DMS153 treated with DMSO at 0.1 percent for 48 hours (cell line): ENCODE measurements around the gene ULK4.
"Not testable (repeated sequence)": the region's sequence is repeated elsewhere in the genome, so short reads cannot be mapped to it uniquely, and the experiment has no call there.

Experiments used
- DNase-seq: peaks from one replicate; lab custom pipeline; 2025; ENCODE audit not compliant: unreplicated experiment; lab: John Stamatoyannopoulos, UW

Gene ULK4

DNA sequence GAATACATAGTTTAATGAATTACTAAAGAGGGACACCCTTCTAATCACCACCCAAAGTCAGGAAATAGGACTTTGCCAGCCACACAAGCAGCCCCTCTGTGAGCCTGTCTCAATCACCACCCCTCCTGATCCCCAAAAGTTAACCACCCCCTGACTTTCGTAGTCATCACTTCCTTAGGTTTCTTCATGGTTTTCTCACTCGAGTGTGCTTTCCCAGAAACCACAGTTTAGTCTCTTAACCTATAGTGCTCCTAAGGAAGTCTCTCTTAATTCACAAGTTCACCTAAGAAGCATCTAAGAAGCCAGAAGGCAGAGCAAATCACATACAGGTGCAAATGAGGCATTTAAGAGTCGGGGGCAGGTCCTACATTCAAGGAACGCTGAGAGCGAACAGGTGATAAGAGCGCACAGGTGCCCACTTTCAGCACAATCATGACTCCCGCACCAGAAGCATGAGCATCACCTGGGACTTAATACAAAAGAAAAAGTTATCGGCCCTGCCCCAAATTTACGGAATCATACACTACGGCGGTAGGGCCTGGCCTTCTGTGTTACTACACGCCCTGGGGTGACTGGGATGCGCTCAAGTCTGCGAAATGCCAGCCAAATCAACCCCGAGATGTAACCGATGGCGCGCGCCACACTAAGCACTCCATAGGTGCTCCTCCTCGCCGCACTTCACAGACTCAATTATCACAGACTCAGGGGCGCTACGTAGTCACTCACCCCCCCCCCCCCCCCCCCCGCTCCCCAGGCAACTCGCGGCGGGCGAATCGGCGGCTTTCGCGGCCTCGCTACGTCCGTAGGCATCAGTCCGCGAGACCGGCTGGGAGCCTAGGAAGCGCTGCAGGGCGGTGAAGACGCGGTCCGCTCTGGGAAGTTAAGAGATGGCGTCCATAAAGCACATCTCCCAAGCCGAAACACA, 815 bp downstream of the ULK4 start:
- no peak for DNase-seq

DNA sequence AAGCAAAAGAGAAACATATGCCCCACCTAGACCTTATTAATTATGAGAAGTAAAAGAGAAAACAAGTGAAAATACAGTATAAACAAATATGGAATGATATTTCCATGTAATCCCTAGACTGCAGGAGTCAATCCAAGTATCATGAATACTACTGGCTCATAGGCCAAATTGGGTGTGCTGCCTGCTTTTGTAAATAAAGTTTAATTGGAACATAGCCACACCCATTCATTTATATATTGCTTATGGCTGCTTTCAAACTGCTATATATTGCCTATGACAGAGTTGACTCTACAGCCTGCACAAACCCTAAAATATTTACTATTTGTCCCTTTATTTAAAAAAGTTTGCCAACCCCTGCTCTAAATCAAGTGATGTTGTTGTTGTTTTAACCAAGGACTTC, 5.3 kb downstream of the ULK4 start:
- DNase-seq, result no peak

GRCh38 chr3:41955192-41955591, 6.7 kb downstream of the ULK4 start:
- DNase-seq, result no peak

GRCh38 chr3:41943311-41943843, 18.5 kb downstream of the ULK4 start:
- no peak for DNase-seq

DNA sequence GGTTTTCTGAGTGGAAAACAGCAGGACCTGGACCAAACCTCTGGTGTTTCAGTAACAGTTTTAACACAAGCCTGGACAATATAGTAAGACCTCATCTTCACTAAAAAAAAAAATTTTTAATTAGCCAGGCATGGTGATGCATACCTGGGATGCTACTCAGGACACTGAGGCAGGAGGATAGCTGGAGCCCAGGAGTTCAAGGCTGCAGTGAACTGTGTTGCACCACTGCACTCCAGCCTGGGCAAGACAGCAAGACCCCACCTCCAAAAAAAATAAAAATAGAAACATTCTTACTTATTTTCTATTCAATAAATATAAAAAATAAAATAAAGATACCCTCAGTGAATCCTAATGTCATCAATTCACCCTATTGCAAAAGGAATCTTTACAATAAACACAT, 21.5 kb downstream of the ULK4 start:
- no peak for DNase-seq

DNA sequence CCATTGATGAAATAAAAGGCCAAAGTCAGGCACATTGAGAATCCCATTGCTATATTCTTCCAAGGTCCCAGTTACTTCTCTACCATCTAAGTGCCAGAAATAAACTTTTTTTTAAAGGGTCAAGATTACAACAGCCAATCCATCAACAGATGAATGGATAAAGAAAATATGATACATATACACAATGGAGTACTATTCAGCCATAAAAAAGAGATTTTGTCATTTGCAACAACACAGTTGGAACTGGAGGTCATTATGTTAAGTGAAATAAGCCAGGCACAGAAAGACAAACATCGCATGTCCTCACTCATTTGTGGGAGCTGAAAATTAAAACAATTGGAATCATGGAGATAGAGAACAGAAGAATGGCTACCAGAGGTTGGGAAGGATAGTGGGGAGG, 25.5 kb downstream of the ULK4 start:
- no peak for DNase-seq

GRCh38 chr3:41933154-41933676, 28.7 kb downstream of the ULK4 start:
- no peak for DNase-seq

GRCh38 chr3:41932464-41932863, 29.4 kb downstream of the ULK4 start:
- DNase-seq, result no peak

DNA sequence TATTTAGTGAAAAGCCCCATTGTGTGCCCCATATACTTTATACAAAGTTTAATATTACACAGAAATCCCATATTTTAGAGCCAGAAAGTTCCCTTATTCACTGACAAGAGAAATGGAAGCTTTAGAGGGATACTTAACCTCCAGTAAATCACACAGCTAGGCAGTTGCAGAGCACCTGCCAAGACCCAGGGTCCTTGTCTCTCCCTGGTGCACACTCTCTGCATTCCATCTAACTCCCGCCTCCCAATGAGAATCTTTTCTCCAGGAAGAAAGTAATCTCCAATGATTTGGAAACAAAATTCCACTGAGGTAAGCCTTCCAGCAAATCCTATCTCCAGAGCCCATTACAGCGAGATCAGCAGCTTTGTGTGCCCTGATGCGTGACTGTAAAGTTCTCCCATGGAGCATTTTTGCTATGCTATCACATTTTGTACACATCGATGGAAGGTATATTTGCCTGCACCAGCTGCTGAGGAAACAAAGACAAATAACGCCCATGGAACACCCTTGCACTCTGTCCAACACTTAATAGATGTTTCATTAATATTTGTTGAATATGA, 41.4 kb downstream of the ULK4 start:
- no peak for DNase-seq

- no peak for DNase-seq
Observed at GRCh38 chr3:41915353-41915752, 46.5 kb downstream of the ULK4 start.

- no peak for DNase-seq
Observed at GRCh38 chr3:41912280-41912679, 49.6 kb downstream of the ULK4 start.

DNA sequence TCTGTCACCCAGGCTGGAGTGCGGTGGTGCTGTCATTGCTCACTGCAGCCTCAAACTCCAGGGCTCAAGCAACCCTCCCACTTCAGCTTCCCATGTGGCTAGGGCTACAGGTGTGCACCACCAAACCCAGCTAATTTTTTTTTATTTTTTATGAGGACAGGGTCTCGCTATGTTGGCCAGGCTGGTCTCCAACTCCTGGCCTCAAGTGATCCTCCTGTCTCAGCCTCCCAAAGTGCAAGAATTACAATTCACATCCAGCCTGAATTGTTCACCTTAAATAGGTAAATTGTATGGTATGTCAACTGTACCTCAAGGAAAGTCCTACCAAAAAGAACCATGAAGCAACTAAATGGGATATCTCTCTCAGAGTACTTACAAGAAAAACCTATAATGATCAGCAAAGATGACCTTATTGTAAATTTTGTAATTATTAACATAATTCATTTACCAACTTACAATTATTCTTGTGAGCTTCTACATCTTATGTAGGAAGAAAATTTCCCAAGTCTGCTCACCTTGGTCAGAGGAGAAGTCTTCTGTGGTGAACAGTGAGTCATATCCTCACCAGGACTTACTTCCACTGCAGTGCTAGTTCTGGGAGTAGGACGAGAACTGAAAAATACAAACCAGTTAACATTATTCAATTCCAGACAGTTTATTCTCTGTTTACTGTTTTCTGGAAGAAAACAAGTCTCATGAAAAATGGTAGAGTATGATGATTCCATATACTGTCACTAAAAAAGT, 54.4 kb downstream of the ULK4 start:
- DNase-seq, result no peak

GRCh38 chr3:41900265-41900664, 61.6 kb downstream of the ULK4 start:
- DNase-seq, result no peak

- no peak for DNase-seq
Observed at GRCh38 chr3:41898631-41899030, 63.3 kb downstream of the ULK4 start.

- DNase-seq, result no peak
Observed at GRCh38 chr3:41893977-41894376, 67.9 kb downstream of the ULK4 start.

GRCh38 chr3:41888368-41889076, 73.4 kb downstream of the ULK4 start:
- no peak for DNase-seq

GRCh38 chr3:41882956-41883355, 78.9 kb downstream of the ULK4 start:
- DNase-seq, result no peak

GRCh38 chr3:41881233-41881821, 80.6 kb downstream of the ULK4 start:
- DNase-seq, result peak; percentile 2

- DNase-seq, result no peak
Observed at GRCh38 chr3:41880387-41880786, 81.5 kb downstream of the ULK4 start.

DNA sequence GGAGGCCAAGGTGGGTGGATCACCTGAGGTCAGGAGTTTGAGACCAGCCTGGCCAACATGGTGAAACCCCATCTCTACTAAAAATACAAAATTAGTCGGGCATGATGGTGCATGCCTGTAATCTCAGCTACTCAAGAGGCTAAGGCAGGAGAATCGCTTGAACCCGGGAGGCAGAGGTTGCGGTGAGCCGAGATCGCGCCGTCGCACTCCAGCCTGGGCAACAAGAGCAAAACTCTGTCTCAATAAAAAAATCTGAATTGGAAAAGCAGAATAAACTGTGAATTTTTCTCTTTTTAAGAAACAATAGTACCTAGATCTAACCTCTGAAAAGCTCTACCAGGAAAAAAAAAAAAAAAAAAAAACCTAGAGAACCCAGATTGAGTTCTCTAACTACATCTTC, 84.2 kb downstream of the ULK4 start:
- DNase-seq, result not testable (repeated sequence)
